NCI-H2196 treated with DMSO at 0.1 percent for 48 hours (cell line): ENCODE measurements around the gene CDH15.

Experiments used
- DNase-seq: peaks from one replicate; lab custom pipeline; 2025; ENCODE audit not compliant: unreplicated experiment; lab: John Stamatoyannopoulos, UW

CDH15 gene

GRCh38 chr16:89171216-89172170 lies at the start of gene CDH15:
CDH15 (plus strand) TSS chr16:89171748; CDS start chr16:89171832, 84 bp downstream.
- DNase-seq, result peak; percentile 73

- peak; percentile 85 for DNase-seq
These were observed 49.2 kb upstream of the CDH15 start for GRCh38 chr16:89122322-89122851.

- DNase-seq, result peak; percentile 4
These were observed 48.3 kb upstream of the CDH15 start for GRCh38 chr16:89123001-89123830.

- DNase-seq, result no peak
These were observed 47.8 kb upstream of the CDH15 start for GRCh38 chr16:89123831-89124100.

- DNase-seq, result no peak
These were observed 42.2 kb upstream of the CDH15 start for GRCh38 chr16:89129378-89129777.

GRCh38 chr16:89130448-89130847 lies 41.1 kb upstream of the CDH15 start:
- DNase-seq, result no peak

- DNase-seq, result no peak
These were observed 39.8 kb upstream of the CDH15 start for GRCh38 chr16:89131783-89132182.

- no peak for DNase-seq
These were observed 39.1 kb upstream of the CDH15 start for GRCh38 chr16:89132194-89133005.

- DNase-seq, result no peak
These were observed 38.0 kb upstream of the CDH15 start for GRCh38 chr16:89133457-89134127.

GRCh38 chr16:89134269-89134668 lies 37.3 kb upstream of the CDH15 start:
- no peak for DNase-seq

- no peak for DNase-seq
These were observed 36.4 kb upstream of the CDH15 start for GRCh38 chr16:89135166-89135565.

GRCh38 chr16:89135971-89136765 lies 35.4 kb upstream of the CDH15 start:
- DNase-seq, result no peak

GRCh38 chr16:89136931-89137330 lies 34.6 kb upstream of the CDH15 start:
- DNase-seq, result no peak

GRCh38 chr16:89137666-89138512 lies 33.7 kb upstream of the CDH15 start:
- no peak for DNase-seq

- DNase-seq, result no peak
These were observed 33.1 kb upstream of the CDH15 start for GRCh38 chr16:89138513-89138795.

GRCh38 chr16:89138843-89139520 lies 32.6 kb upstream of the CDH15 start:
- no peak for DNase-seq

- no peak for DNase-seq
These were observed 31.6 kb upstream of the CDH15 start for GRCh38 chr16:89139907-89140361.

- no peak for DNase-seq
These were observed 31.1 kb upstream of the CDH15 start for GRCh38 chr16:89140401-89140800.
